GM18519 (cell line): Measurements from ENCODE around the gene CMIP.
A peak's percentile ranks its signal among the peaks of the same experiment; 100 is the strongest.

Experiments used
- ATAC-seq: cut with Tn5 transposase; IDR thresholded peaks from one replicate; pipeline ENCODE4 v1.9.1; 2021; ENCODE audit warnings: mild to moderate bottlenecking, moderate library complexity; ENCODE audit not compliant: unreplicated experiment, low FRiP score

The CMIP gene

GRCh38 chr16:81612351-81613163 lies 167.9 kb downstream of the CMIP start:
- ATAC-seq = no peak

GRCh38 chr16:81614171-81614570 lies 169.6 kb downstream of the CMIP start:
- ATAC-seq = no peak

- no peak for ATAC-seq
Measured at GRCh38 chr16:81614654-81615359, 170.2 kb downstream of the CMIP start.

GRCh38 chr16:81615411-81615810 lies 170.8 kb downstream of the CMIP start:
- ATAC-seq = no peak

- ATAC-seq = no peak
Measured at GRCh38 chr16:81615833-81616232, 171.2 kb downstream of the CMIP start.

GRCh38 chr16:81616321-81617020 lies 171.9 kb downstream of the CMIP start:
- peak; percentile 54 for ATAC-seq

GRCh38 chr16:81617021-81617346 lies 172.4 kb downstream of the CMIP start:
- ATAC-seq = no peak

- no peak for ATAC-seq
Measured at GRCh38 chr16:81618187-81618586, 173.6 kb downstream of the CMIP start.

- ATAC-seq = no peak
Measured at GRCh38 chr16:81618661-81619060, 174.1 kb downstream of the CMIP start.

- ATAC-seq = no peak
Measured at GRCh38 chr16:81620029-81620428, 175.4 kb downstream of the CMIP start.

GRCh38 chr16:81620796-81621195 lies 176.2 kb downstream of the CMIP start:
- ATAC-seq = no peak

GRCh38 chr16:81621496-81621895 lies 176.9 kb downstream of the CMIP start:
- ATAC-seq = no peak

GRCh38 chr16:81623365-81624102 lies 178.9 kb downstream of the CMIP start:
- ATAC-seq = no peak

- no peak for ATAC-seq
Measured at GRCh38 chr16:81624403-81624759, 179.8 kb downstream of the CMIP start.

- no peak for ATAC-seq
Measured at GRCh38 chr16:81624760-81625543, 180.3 kb downstream of the CMIP start.

GRCh38 chr16:81625544-81626153 lies 181.0 kb downstream of the CMIP start:
- ATAC-seq = no peak

- no peak for ATAC-seq
Measured at GRCh38 chr16:81626181-81626674, 181.6 kb downstream of the CMIP start.

- ATAC-seq = no peak
Measured at GRCh38 chr16:81627024-81627423, 182.4 kb downstream of the CMIP start.

- no peak for ATAC-seq
Measured at GRCh38 chr16:81627729-81628244, 183.2 kb downstream of the CMIP start.
